Measurements from ENCODE around the gene ABCC1.
"Not testable (repeated sequence)": the region's sequence is repeated elsewhere in the genome, so short reads cannot be mapped to it uniquely, and the experiment has no call there.

ABCC1 gene

GRCh38 chr16:16163571-16163970 lies 214.2 kb downstream of the ABCC1 start:
- DNase-seq, result no peak

- DNase-seq, result no peak
Measured at GRCh38 chr16:16164243-16164642, 214.8 kb downstream of the ABCC1 start.

- DNase-seq, result no peak
Measured at GRCh38 chr16:16166085-16166484, 216.7 kb downstream of the ABCC1 start.

- no peak for DNase-seq
Measured at GRCh38 chr16:16166949-16167348, 217.5 kb downstream of the ABCC1 start.

- DNase-seq, result no peak
Measured at GRCh38 chr16:16167927-16168326, 218.5 kb downstream of the ABCC1 start.

- no peak for DNase-seq
Measured at GRCh38 chr16:16168431-16168830, 219.0 kb downstream of the ABCC1 start.

- DNase-seq, result no peak
Measured at GRCh38 chr16:16169615-16170014, 220.2 kb downstream of the ABCC1 start.

- no peak for DNase-seq
Measured at GRCh38 chr16:16171332-16171919, 222.0 kb downstream of the ABCC1 start.

GRCh38 chr16:16172991-16173390 lies 223.6 kb downstream of the ABCC1 start:
- no peak for DNase-seq

- no peak for DNase-seq
Measured at GRCh38 chr16:16175296-16175695, 225.9 kb downstream of the ABCC1 start.

GRCh38 chr16:16176328-16176727 lies 226.9 kb downstream of the ABCC1 start:
- no peak for DNase-seq

GRCh38 chr16:16178455-16179162 lies 229.2 kb downstream of the ABCC1 start:
- DNase-seq, result no peak

GRCh38 chr16:16181748-16182147 lies 232.3 kb downstream of the ABCC1 start:
- DNase-seq, result not testable (repeated sequence)

GRCh38 chr16:16182918-16183317 lies 233.5 kb downstream of the ABCC1 start:
- no peak for DNase-seq

- DNase-seq, result no peak
Measured at GRCh38 chr16:16183562-16183961, 234.1 kb downstream of the ABCC1 start.

GRCh38 chr16:16184594-16184993 lies 235.2 kb downstream of the ABCC1 start:
- no peak for DNase-seq

- no peak for DNase-seq
Measured at GRCh38 chr16:16185095-16185494, 235.7 kb downstream of the ABCC1 start.

- no peak for DNase-seq
Measured at GRCh38 chr16:16186820-16187219, 237.4 kb downstream of the ABCC1 start.

GRCh38 chr16:16188827-16189226 lies 239.4 kb downstream of the ABCC1 start:
- no peak for DNase-seq

- DNase-seq, result no peak
Measured at GRCh38 chr16:16189842-16190241, 240.4 kb downstream of the ABCC1 start.

- DNase-seq, result no peak
Measured at GRCh38 chr16:16190546-16190945, 241.1 kb downstream of the ABCC1 start.

- not testable (repeated sequence) for DNase-seq
Measured at GRCh38 chr16:16190966-16191365, 241.6 kb downstream of the ABCC1 start.

- DNase-seq, result no peak
Measured at GRCh38 chr16:16191493-16192167, 242.2 kb downstream of the ABCC1 start.
